Measurements from ENCODE around the gene FSHR. TPM values are rescaled to one million over a fixed set of nuclear protein-coding genes. Genes with fewer than 3 reads are reported as not detected.

FSHR gene
- total and polyA plus RNA-seq, 8 donors = not detected

DNA sequence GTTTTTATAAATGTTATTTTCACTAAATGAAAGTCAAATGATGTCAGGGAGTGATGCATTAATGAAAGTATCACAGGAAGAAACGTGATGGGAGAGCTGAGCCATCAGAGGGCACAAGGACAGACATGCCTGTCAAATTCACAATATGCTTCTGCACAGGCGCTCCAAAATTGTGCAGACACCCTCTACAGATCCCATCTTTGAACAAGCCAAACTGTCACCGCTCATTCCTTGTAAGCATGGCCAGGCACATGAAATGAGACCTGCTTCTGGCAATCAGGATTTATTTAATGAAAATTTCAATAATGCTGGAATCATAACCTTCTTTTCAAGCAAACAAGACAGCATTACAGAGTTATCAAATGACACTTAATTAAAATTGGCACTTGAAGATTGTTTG, 20.4 kb upstream of the FSHR start:
- intact Hi-C loops (cut with DNase I) = no loop called here
- Histone ChIP-seq H3K9me3 (no peaks in the 10 kb centered on the region), H3K27ac (no peak overlapping the region), H3K4me1 (no peaks in the 10 kb centered on the region), H3K4me3 (no peak overlapping the region), H3K36me3 (no peaks in the 10 kb centered on the region), H3K27me3 (no peaks in the 10 kb centered on the region)
- WGBS, 2 donors = 60 to 63% methylated on average over 3 of the region's 3 CpGs
- TF ChIP-seq, protein P1, sequence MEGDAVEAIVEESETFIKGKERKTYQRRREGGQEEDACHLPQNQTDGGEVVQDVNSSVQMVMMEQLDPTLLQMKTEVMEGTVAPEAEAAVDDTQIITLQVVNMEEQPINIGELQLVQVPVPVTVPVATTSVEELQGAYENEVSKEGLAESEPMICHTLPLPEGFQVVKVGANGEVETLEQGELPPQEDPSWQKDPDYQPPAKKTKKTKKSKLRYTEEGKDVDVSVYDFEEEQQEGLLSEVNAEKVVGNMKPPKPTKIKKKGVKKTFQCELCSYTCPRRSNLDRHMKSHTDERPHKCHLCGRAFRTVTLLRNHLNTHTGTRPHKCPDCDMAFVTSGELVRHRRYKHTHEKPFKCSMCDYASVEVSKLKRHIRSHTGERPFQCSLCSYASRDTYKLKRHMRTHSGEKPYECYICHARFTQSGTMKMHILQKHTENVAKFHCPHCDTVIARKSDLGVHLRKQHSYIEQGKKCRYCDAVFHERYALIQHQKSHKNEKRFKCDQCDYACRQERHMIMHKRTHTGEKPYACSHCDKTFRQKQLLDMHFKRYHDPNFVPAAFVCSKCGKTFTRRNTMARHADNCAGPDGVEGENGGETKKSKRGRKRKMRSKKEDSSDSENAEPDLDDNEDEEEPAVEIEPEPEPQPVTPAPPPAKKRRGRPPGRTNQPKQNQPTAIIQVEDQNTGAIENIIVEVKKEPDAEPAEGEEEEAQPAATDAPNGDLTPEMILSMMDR (IDR thresholded peaks at IDR 0.05) = no peak
- no peak for DNase-seq
- ATAC-seq = no peak
- no peak for FAIRE-seq

DNA sequence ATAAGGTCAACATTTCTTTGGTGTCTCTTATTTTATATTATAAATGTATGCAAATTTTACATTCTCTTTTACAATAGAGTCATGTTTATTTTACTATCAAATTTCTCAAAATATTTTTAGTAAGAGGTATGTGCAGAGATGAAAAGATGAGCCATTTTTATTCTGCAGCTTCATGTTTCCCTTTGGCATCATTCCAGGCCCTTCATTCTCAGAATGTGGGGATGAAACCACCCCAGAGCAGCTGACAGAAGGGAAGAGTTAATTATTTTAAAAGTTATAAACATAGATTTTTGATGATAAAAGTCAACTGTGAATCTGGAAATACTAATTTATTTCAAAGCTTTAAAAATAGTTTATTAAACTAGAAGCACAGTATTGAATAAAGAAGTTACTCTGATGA, 12.8 kb upstream of the FSHR start:
- H3K4me1 ChIP-seq = no peaks in the 10 kb centered on the region
- no peak for FAIRE-seq
- no peaks in the 10 kb centered on the region for H3K27me3 ChIP-seq
- no peak overlapping the region for H3K27ac ChIP-seq
- H3K4me3 ChIP-seq = no peak overlapping the region
- no peak for ATAC-seq
- intact Hi-C loops (cut with DNase I) = no loop called here
- H3K9me3 ChIP-seq = no peaks in the 10 kb centered on the region
- no peaks in the 10 kb centered on the region for H3K36me3 ChIP-seq
- TF ChIP-seq, protein P1 (IDR thresholded peaks at IDR 0.05) = no peak
- DNase-seq = no peak

DNA sequence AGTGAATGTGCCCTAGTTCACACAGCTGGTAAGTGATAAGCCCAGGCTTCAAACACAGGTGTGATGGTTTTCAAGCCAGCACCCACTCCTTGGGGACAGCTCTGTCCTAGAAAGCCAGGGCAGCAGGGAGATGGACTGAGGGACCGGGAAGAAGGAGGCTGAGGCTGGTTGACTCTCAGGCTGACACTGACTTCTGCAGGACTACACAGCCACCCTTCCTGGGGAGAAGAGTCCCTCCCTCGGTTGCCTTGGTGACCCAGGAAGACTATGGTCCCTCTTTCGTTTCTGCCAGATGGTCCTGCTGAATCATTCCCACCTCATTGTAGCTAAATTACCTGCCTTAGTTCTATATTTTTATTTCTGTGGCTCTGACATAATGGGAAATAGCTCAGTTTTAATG, 11.3 kb upstream of the FSHR start:
- no peak overlapping the region for H3K27ac ChIP-seq
- ATAC-seq (no peak), DNase-seq (no peak), FAIRE-seq (no peak)
- no peaks in the 10 kb centered on the region for H3K9me3 ChIP-seq
- no peaks in the 10 kb centered on the region for H3K27me3 ChIP-seq
- no peak overlapping the region for H3K4me3 ChIP-seq
- H3K4me1 ChIP-seq = no peaks in the 10 kb centered on the region
- no peaks in the 10 kb centered on the region for H3K36me3 ChIP-seq
- 46 to 57% methylated on average over 3 of the region's 3 CpGs for WGBS, 2 donors
- TF ChIP-seq, protein P1 (IDR thresholded peaks at IDR 0.05) = no peak
- intact Hi-C loops (cut with DNase I) = no loop called here

DNA sequence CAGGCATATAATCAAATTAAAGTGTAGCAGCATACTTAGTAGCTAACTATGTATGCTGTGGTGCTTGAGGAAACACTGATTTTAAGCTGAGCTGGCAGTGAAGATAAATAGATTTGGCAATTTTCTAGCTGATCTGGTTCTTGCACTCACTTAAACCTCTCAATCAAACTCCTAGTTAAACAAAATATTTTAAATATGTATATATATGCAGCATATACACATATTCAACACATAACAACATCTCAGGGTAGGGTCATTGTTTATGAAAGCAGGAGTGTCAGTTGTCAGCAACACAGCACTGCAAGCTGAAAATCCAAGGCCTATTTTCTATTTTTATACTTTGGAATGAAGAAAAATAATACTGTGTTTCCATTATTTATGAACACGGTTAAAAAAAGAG, 10.4 kb upstream of the FSHR start:
- DNase-seq (no peak), FAIRE-seq (no peak), ATAC-seq (no peak)
- WGBS, 2 donors = 65 to 83% methylated on average over 1 of the region's 1 CpG
- no peak overlapping the region for H3K27ac ChIP-seq
- TF ChIP-seq, protein P1 (IDR thresholded peaks at IDR 0.05) = no peak
- no peaks in the 10 kb centered on the region for H3K9me3 ChIP-seq
- intact Hi-C loops (cut with DNase I) = no loop called here
- no peaks in the 10 kb centered on the region for H3K36me3 ChIP-seq
- no peaks in the 10 kb centered on the region for H3K27me3 ChIP-seq
- H3K4me3 ChIP-seq = no peak overlapping the region
- H3K4me1 ChIP-seq = no peaks in the 10 kb centered on the region

DNA sequence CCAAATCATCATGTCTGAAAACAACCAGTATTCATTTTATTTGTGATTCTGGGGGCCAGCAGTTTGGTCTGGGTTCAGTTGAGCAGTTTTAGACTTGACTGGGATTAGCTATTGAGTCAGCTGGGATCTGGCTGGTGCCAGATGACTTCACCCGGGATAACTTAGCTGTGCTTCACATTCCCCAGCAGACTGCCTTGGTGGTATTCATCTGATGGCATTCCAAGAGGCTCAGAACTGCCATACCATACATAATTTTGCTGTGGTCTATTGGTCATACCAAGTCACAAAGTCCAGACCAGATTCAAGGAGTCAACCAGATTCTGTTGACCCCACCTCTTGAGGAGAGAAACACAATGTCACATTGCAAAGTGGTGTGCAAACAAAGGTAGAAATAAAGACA, 7.8 kb upstream of the FSHR start:
- TF ChIP-seq, protein P1 (IDR thresholded peaks at IDR 0.05) = no peak
- Histone ChIP-seq H3K9me3 (no peaks in the 10 kb centered on the region), H3K27me3 (no peaks in the 10 kb centered on the region), H3K27ac (no peak overlapping the region), H3K4me1 (no peaks in the 10 kb centered on the region), H3K36me3 (no peaks in the 10 kb centered on the region), H3K4me3 (no peak overlapping the region)
- ATAC-seq (no peak), FAIRE-seq (no peak), DNase-seq (no peak)
- intact Hi-C loops (cut with DNase I) = no loop called here
- WGBS, 2 donors = 69 to 85% methylated on average over 1 of the region's 1 CpG

All from pancreas (tissue), 10 donors.